Endothelial cell of umbilical vein (primary cell): ENCODE data around the gene EIF3I. TPM values are rescaled to one million over a fixed set of nuclear protein-coding genes. Genes with fewer than 3 reads are reported as not detected.
A peak's percentile ranks its signal among the peaks of the same experiment; 100 is the strongest.

Source experiments
- BruUV-seq: library from RNA; stranded (reverse); fragments of 400-500 nt; replicated peaks from 2 replicates; lab custom pipeline; 2021; lab: Mats Ljungman, UMichigan
- CTCF ChIA-PET: fragments of 300-600, 350-600 bp; sonication (Branson Sonifier 250); formaldehyde crosslinking; loops from one replicate; lab custom pipeline; 2021; ENCODE audit warnings: antibody characterized with exemption, inconsistent platforms; lab: Charles Lee
- POLR2A ChIA-PET: fragments of 300-600, 350-600 bp; sonication (Branson Sonifier 250); formaldehyde crosslinking; loops from one replicate; lab custom pipeline; 2021; ENCODE audit warnings: antibody characterized with exemption, inconsistent platforms; lab: Charles Lee
- DNase-seq: peaks from one replicate; pipeline ENCODE4 v3.0.0-alpha.2; 2011; ENCODE audit warnings: low read depth, low spot score
- FAIRE-seq: peaks from 2 replicates; lab custom pipeline; 2011; peaks lifted over from hg19 to GRCh38; lab: Jason Lieb, UNC
- H2AFZ ChIP-seq: 2 replicates; pipeline ENCODE4 v1.6.0; 2012; ENCODE audit warnings: low read depth, low read length, control low read depth, inconsistent platforms
- H3K27ac ChIP-seq: 2 replicates; pipeline ENCODE4 v1.5.1; 2011; ENCODE audit warnings: low read depth, mild to moderate bottlenecking, control low read depth, low read length, moderate library complexity; ENCODE audit not compliant: insufficient read depth
- H3K27me3 ChIP-seq, 2 experiments: 2 replicates each; pipeline versions ENCODE4 v1.6.0 to v1.6.1; 2011; ENCODE audit warnings: low read length in 2 of 2, mixed read lengths in 1 of 2; ENCODE audit not compliant: control insufficient read depth in 2 of 2, insufficient read depth in 2 of 2
- H3K36me3 ChIP-seq, 2 experiments: 2 replicates in 1 of 2; 3 replicates in 1 of 2; pipeline ENCODE4 v1.5.1; 2011; ENCODE audit warnings: low read length in 2 of 2, mild to moderate bottlenecking in 1 of 2, moderate library complexity in 1 of 2; ENCODE audit not compliant: control insufficient read depth in 2 of 2, insufficient read depth in 2 of 2; ENCODE audit errors: extremely low read depth in 1 of 2
- H3K4me1 ChIP-seq: 3 replicates; pipeline ENCODE4 v1.5.1; 2011; ENCODE audit warnings: mild to moderate bottlenecking, low read length; ENCODE audit not compliant: control insufficient read depth, insufficient read depth; ENCODE audit errors: extremely low read depth
- H3K4me2 ChIP-seq: 2 replicates; pipeline ENCODE4 v1.6.1; 2011; ENCODE audit warnings: low read length, control low read depth, mixed read lengths; ENCODE audit not compliant: insufficient read depth
- H3K4me3 ChIP-seq, 3 experiments: fragments of 200-600 bp in 1 of 3; sonication (generic), shearing (Covaris generic) in 1 of 3; replicated peaks in 1 of 3; 2 replicates each; pipeline ENCODE4 v1.5.1; 2011 to 2016; ENCODE audit warnings: control low read depth in 3 of 3, low read length in 3 of 3, mild to moderate bottlenecking in 2 of 3, inconsistent platforms in 1 of 3, low read depth in 1 of 3, moderate library complexity in 1 of 3; ENCODE audit not compliant: insufficient read depth in 1 of 3
- H3K79me2 ChIP-seq: 2 replicates; pipeline ENCODE4 v1.6.0; 2012; ENCODE audit warnings: low read length, inconsistent platforms; ENCODE audit not compliant: control insufficient read depth, insufficient read depth
- H3K9ac ChIP-seq: replicated peaks from 2 replicates; pipeline ENCODE3; 2011; ENCODE audit warnings: low read length, control low read depth; ENCODE audit not compliant: insufficient read depth; ENCODE audit errors: extremely low read depth
- H3K9me1 ChIP-seq: replicated peaks from 3 replicates; pipeline ENCODE4 v1.6.0; 2011; ENCODE audit warnings: mild to moderate bottlenecking, low read length; ENCODE audit not compliant: control insufficient read depth, insufficient read depth; ENCODE audit errors: extremely low read depth
- H3K9me3 ChIP-seq: replicated peaks from 2 replicates; pipeline ENCODE4 v1.5.1; 2012; ENCODE audit warnings: low read length, inconsistent platforms; ENCODE audit not compliant: control insufficient read depth, insufficient read depth
- H4K20me1 ChIP-seq: replicated peaks from 2 replicates; pipeline ENCODE3; 2011; ENCODE audit warnings: mild to moderate bottlenecking, low read length; ENCODE audit not compliant: control insufficient read depth, insufficient read depth; ENCODE audit errors: extremely low read depth
- EZH2 ChIP-seq: IDR thresholded peaks from 2 replicates; pipeline ENCODE4 v1.6.1; 2012; ENCODE audit warnings: borderline replicate concordance, low read depth, mild to moderate bottlenecking, moderate library complexity, low read length, inconsistent platforms; ENCODE audit not compliant: severe bottlenecking
- GATA2 ChIP-seq: IDR thresholded peaks from 2 replicates; pipeline ENCODE4 v1.7.0; 2011; ENCODE audit warnings: low read depth, mild to moderate bottlenecking, moderate library complexity, mixed read lengths, low read length; ENCODE audit not compliant: insufficient read length, insufficient read depth
- MYC ChIP-seq: IDR thresholded peaks from one replicate; pipeline ENCODE4 v1.6.1; 2011; ENCODE audit warnings: mild to moderate bottlenecking, low read depth, low read length
- POLR2A ChIP-seq: IDR thresholded peaks from 2 replicates; pipeline ENCODE4 v1.6.1; 2012; ENCODE audit warnings: low read depth, mild to moderate bottlenecking, control low read depth, low read length
- dilution Hi-C: fragments of 300-500 bp; cut with MboI; formaldehyde crosslinking; loops from one replicate; pipeline ENCODE4 v1.15.0; 2019; ENCODE audit warnings: low sequenced_read_pairs; ENCODE audit not compliant: extremely low pct_ligation_motif_present
- intact Hi-C: fragments of 100-400 bp; cut with micrococcal nuclease; formaldehyde crosslinking; loops from one replicate; pipeline ENCODE4 v1.10.0; 2022
- polyA plus RNA-seq, 4 experiments: library from polyadenylated mRNA; depleted of rRNA in 3 of 4; stranded (reverse) in 3 of 4; unstranded in 1 of 4; fragments of >200 nt; gene quantifications; 2 replicates each; pipeline versions ENCODE4 v1.2.1 to v1.2.3, GENCODE V29; 2011 to 2012; ENCODE audit warnings: missing spikeins in 1 of 4
- total RNA-seq: library from RNA; stranded (reverse); gene quantifications from 2 replicates; pipeline ENCODE4 v1.2.3, GENCODE V29; 2021
- TF ChIP-seq, protein P1 (sequence below), 2 donors: IDR thresholded peaks; 1 replicate in 1 of 2; 2 replicates in 1 of 2; pipeline ENCODE4 v1.5.1; 2011; ENCODE audit warnings: low read length in 2 of 2, mild to moderate bottlenecking in 2 of 2, moderate library complexity in 2 of 2, control low read depth in 1 of 2, inconsistent platforms in 1 of 2, low read depth in 1 of 2; ENCODE audit not compliant: insufficient read depth in 1 of 2; ENCODE audit errors: extremely low read depth in 1 of 2

The EIF3I gene
- total and polyA plus RNA-seq, 2 donors (not counting 3 experiments of a cell fraction or from before 2014, with no cell fraction given): 186 to 331 TPM

DNA sequence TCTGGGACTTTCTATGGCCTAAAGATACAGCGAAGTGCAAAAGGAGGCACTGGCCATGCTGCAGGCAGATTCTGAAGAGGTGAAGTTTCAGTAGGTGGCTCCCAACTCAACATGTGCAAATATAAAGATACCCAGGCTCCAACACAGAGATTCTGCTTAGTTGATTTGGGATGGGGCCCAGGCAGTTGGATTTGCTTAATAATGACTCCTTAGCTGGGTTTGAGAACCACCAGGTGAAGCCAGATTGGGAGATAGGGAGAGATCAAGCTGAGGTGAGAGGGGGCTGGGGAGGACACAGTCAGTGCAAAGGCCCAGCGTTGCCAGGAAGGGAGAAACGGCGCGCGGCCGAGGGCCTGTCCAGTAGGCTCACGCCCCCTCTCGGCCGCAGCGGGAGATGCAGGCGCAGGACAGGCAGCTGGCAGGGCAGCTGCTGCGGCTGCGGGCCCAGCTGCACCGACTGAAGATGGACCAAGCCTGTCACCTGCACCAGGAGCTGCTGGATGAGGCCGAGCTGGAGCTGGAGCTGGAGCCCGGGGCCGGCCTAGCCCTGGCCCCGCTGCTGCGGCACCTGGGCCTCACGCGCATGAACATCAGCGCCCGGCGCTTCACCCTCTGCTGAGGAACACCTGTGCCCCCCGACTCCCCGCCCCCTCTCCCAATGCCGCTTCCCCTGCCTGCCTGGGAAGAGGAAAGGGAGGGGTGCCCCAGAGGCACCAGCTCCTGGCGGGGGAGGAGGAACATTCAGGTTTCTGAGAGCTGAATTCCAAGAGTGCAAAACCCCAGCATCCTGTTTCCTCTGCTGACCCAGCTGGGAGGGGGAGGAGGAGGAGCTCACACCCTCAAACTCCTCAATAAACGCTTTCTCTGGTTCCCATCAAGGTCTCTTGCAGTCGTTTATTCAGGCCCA, 26.0 kb downstream of the EIF3I start:
- ChIA-PET POLR2A (interaction anchor here (0.8 to 2.9 kb wide), 2 partner anchors 43 to 88 kb away, joined by 3 to 16 read pairs; partner anchors contain the start of genes HDAC1 and MARCKSL1), CTCF (interaction anchor here (0.6 to 6.3 kb wide), 29 partner anchors 11 to 175 kb away, joined by 3 to 73 read pairs (median 5); partner anchors contain the start of genes EIF3I, HDAC1, MARCKSL1 and TMEM234)
- Histone ChIP-seq H3K79me2 (no peaks in the 10 kb centered on the region), H3K9me3 (no peaks in the 10 kb centered on the region), H3K4me3 (peak overlapping the region in 1 of 3 experiments; percentile 29), H3K9ac (no peak overlapping the region), H4K20me1 (no peaks in the 10 kb centered on the region), H3K4me2 (peak overlapping the region; percentile 73), H2AFZ (peak overlapping the region; percentile 21), H3K4me1 (peaks cover 47% of the 10 kb centered on the region), H3K9me1 (no peaks in the 10 kb centered on the region), H3K36me3 (no peaks in the 10 kb centered on the region), H3K27me3 (no peaks in the 10 kb centered on the region), H3K27ac (peak overlapping the region; percentile 60)
- no TSS peak for BruUV-seq
- dilution Hi-C loops (no loop called here), intact Hi-C loops (loop anchor here (1.0 to 2.0 kb wide), 3 partner anchors 26 to 87 kb away; partner anchors contain the start of genes EIF3I and TMEM234)
- FAIRE-seq (peak; percentile 89), DNase-seq (peak; percentile 74)
- no peak for TF ChIP-seq POLR2A
- no peak for TF ChIP-seq GATA2
- TF ChIP-seq EZH2: peak; percentile 22
- TF ChIP-seq MYC: no peak
- TF ChIP-seq, protein P1, sequence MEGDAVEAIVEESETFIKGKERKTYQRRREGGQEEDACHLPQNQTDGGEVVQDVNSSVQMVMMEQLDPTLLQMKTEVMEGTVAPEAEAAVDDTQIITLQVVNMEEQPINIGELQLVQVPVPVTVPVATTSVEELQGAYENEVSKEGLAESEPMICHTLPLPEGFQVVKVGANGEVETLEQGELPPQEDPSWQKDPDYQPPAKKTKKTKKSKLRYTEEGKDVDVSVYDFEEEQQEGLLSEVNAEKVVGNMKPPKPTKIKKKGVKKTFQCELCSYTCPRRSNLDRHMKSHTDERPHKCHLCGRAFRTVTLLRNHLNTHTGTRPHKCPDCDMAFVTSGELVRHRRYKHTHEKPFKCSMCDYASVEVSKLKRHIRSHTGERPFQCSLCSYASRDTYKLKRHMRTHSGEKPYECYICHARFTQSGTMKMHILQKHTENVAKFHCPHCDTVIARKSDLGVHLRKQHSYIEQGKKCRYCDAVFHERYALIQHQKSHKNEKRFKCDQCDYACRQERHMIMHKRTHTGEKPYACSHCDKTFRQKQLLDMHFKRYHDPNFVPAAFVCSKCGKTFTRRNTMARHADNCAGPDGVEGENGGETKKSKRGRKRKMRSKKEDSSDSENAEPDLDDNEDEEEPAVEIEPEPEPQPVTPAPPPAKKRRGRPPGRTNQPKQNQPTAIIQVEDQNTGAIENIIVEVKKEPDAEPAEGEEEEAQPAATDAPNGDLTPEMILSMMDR (IDR thresholded peaks at IDR 0.05; ENCODE audit: extremely low read depth in 1 of 2, insufficient read depth in 1 of 2, low read depth in 1 of 2, low read length in 2 of 2): peak; percentile 96 to 98
